T-helper 2 cell treated with Interferon-gamma antibody and Interleukin-4, amounts not matched to agents 100 ng/mL and 5 ng/mL, for 36 hours (primary cell): ENCODE data around the gene PCDHA2. TPM values are rescaled to one million over a fixed set of nuclear protein-coding genes. Genes with fewer than 3 reads are reported as not detected.

Experiments used
- total RNA-seq: library from RNA; stranded (reverse); gene quantifications from 2 replicates; pipeline ENCODE4 v1.2.3, GENCODE V29; 2022

Gene PCDHA2
- total RNA-seq, 1 donor from 2014 or later: not detected

Other genes starting within 250 kb of the PCDHA2 start
- 6.0 and 6.7 TPM in 2 replicates for gene EIF4EBP3, start 247.2 kb upstream of the PCDHA2 start, total RNA-seq
- gene SRA1, start 237.4 kb upstream of the PCDHA2 start, total RNA-seq: 39.3 and 41.2 TPM in 2 replicates
- gene APBB3, start 230.3 kb upstream of the PCDHA2 start, total RNA-seq: 22.4 and 24.5 TPM in 2 replicates
- 86.4 and 93.4 TPM in 2 replicates for gene SLC35A4, start 230.0 kb upstream of the PCDHA2 start, total RNA-seq
- 0.27 and 0.32 TPM in 2 replicates for gene CD14, start 161.7 kb upstream of the PCDHA2 start, total RNA-seq
- 36.4 and 38.6 TPM in 2 replicates for gene TMCO6, start 155.4 kb upstream of the PCDHA2 start, total RNA-seq
- 68.5 and 73.4 TPM in 2 replicates for gene NDUFA2, start 147.2 kb upstream of the PCDHA2 start, total RNA-seq
- 111 and 115 TPM in 2 replicates for gene IK, start 147.0 kb upstream of the PCDHA2 start, total RNA-seq
- 35.9 and 36.9 TPM in 2 replicates for gene WDR55, start 129.9 kb upstream of the PCDHA2 start, total RNA-seq
- 2.8 and 3.2 TPM in 2 replicates for gene DND1, start 121.3 kb upstream of the PCDHA2 start, total RNA-seq
- gene HARS1, start 103.5 kb upstream of the PCDHA2 start, total RNA-seq: 83.4 and 84.8 TPM in 2 replicates
- gene HARS2, start 103.4 kb upstream of the PCDHA2 start, total RNA-seq: 31.1 and 33.8 TPM in 2 replicates
- gene ZMAT2, start 94.4 kb upstream of the PCDHA2 start, total RNA-seq: 56.7 and 57.6 TPM in 2 replicates
- gene PCDHA1, start 8.7 kb upstream of the PCDHA2 start, total RNA-seq: not detected in 2 replicates
- not detected in 2 replicates for gene PCDHA3, start 6.2 kb downstream of the PCDHA2 start, total RNA-seq
- gene PCDHA4, start 12.2 kb downstream of the PCDHA2 start, total RNA-seq: not detected in 2 replicates
- gene PCDHA5, start 26.8 kb downstream of the PCDHA2 start, total RNA-seq: not detected in 2 replicates
- not detected in 2 replicates for gene PCDHA6, start 33.1 kb downstream of the PCDHA2 start, total RNA-seq
- gene PCDHA7, start 39.4 kb downstream of the PCDHA2 start, total RNA-seq: not detected in 2 replicates
- not detected in 2 replicates for gene PCDHA8, start 46.3 kb downstream of the PCDHA2 start, total RNA-seq
- not detected in 2 replicates for gene PCDHA9, start 53.5 kb downstream of the PCDHA2 start, total RNA-seq
- gene PCDHA10, start 61.0 kb downstream of the PCDHA2 start, total RNA-seq: not detected in 2 replicates
- gene PCDHA11, start 74.1 kb downstream of the PCDHA2 start, total RNA-seq: not detected in 2 replicates
- not detected in 2 replicates for gene PCDHA12, start 80.5 kb downstream of the PCDHA2 start, total RNA-seq
- gene PCDHA13, start 87.3 kb downstream of the PCDHA2 start, total RNA-seq: not detected in 2 replicates
- gene PCDHAC1, start 131.4 kb downstream of the PCDHA2 start, total RNA-seq: not detected in 2 replicates
- gene PCDHAC2, start 171.6 kb downstream of the PCDHA2 start, total RNA-seq: not detected in 2 replicates